OCI-LY1 (cell line): ENCODE measurements around the gene TUB.

Experiments used
- EZH2 ChIP-seq: fragments of 200-600 bp; sonication (generic), shearing (Covaris generic); IDR thresholded peaks from 2 replicates; pipeline ENCODE4 v1.8.0; 2017; ENCODE audit warnings: borderline replicate concordance, mixed run types, mild to moderate bottlenecking, antibody characterized with exemption, low read length, moderate library complexity, mixed read lengths
- TF ChIP-seq, protein P1 (sequence below): fragments of 200-600 bp; sonication (generic), shearing (Covaris generic); IDR thresholded peaks from 2 replicates; pipeline ENCODE4 v1.5.1; 2017; ENCODE audit warnings: mild to moderate bottlenecking, antibody characterized with exemption, low read length, moderate library complexity, mixed read lengths

DNA sequence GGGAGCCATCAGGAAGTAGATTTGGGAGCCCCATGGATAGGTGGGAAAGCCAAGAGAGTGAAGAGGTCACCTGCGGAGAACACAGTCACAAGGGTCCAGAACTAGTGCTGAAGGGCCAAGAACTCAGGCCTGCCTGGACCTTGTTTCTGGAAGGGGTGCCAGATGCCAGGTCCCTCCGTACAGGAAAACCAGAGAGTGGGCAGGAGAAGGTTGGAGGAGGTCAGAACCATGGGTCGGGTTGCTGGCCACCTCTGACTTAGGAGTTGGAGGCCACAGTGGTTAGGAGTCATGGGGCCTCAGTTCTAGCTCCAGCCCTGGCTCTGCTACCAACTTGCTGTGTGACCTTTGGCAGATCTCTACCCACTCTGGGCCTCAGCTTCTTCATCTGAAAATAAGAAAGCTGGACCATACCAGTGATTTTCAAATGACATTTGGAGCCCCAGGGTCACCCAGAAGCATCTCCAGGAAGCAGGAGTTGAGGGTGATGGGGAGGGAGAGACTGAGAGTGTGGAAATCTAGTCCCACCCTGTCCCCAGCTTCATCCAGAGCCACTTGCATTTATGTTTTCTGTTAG, 20.8 kb upstream of the TUB start:
- TF ChIP-seq, protein P1, sequence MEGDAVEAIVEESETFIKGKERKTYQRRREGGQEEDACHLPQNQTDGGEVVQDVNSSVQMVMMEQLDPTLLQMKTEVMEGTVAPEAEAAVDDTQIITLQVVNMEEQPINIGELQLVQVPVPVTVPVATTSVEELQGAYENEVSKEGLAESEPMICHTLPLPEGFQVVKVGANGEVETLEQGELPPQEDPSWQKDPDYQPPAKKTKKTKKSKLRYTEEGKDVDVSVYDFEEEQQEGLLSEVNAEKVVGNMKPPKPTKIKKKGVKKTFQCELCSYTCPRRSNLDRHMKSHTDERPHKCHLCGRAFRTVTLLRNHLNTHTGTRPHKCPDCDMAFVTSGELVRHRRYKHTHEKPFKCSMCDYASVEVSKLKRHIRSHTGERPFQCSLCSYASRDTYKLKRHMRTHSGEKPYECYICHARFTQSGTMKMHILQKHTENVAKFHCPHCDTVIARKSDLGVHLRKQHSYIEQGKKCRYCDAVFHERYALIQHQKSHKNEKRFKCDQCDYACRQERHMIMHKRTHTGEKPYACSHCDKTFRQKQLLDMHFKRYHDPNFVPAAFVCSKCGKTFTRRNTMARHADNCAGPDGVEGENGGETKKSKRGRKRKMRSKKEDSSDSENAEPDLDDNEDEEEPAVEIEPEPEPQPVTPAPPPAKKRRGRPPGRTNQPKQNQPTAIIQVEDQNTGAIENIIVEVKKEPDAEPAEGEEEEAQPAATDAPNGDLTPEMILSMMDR = no peak
- no peak for TF ChIP-seq EZH2
